HepG2 (cell line): Measurements from ENCODE around the gene LPIN3. TPM values are rescaled to one million over a fixed set of nuclear protein-coding genes. Genes with fewer than 3 reads are reported as not detected.

Experiments
- AHDC1 ChIP-seq: sonication (generic); formaldehyde crosslinking; IDR thresholded peaks from 2 replicates; pipeline ENCODE4 v1.5.1; 2020; ENCODE audit warnings: mild to moderate bottlenecking, missing genetic modification reagents, borderline replicate concordance
- ATF7-NPFF ChIP-seq: sonication (generic); formaldehyde crosslinking; IDR thresholded peaks from 2 replicates; pipeline ENCODE4 v1.8.1; 2023; ENCODE audit warnings: mild to moderate bottlenecking, low read depth, missing genetic modification reagents, moderate library complexity
- ELK4 ChIP-seq: sonication (generic); formaldehyde crosslinking; IDR thresholded peaks from 2 replicates; pipeline ENCODE4 v1.9.0; 2021; ENCODE audit warnings: missing genetic modification reagents, borderline replicate concordance
- FOXO1 ChIP-seq: sonication (generic); formaldehyde crosslinking; IDR thresholded peaks from 2 replicates; pipeline ENCODE4 v1.4.0; 2020; ENCODE audit warnings: missing genetic modification reagents
- FOXP1 ChIP-seq, 2 experiments: fragments of 450-650 bp in 1 of 2; IDR thresholded peaks; 2 replicates each; pipeline ENCODE4 v1.6.1; 2017 to 2018; ENCODE audit warnings: antibody characterized with exemption in 1 of 2
- GABPA ChIP-seq, 2 experiments: IDR thresholded peaks; 2 replicates each; pipeline ENCODE4 v1.6.1; 2011 to 2016; ENCODE audit warnings: low read depth in 2 of 2, low read length in 1 of 2, missing biosample characterization in 1 of 2, missing genetic modification characterization in 1 of 2
- GATA4 ChIP-seq: sonication (generic); IDR thresholded peaks from 2 replicates; pipeline ENCODE4 v1.6.1; 2016; ENCODE audit warnings: antibody characterized with exemption, low read depth, borderline replicate concordance
- GPN1 ChIP-seq: sonication (generic); formaldehyde crosslinking; IDR thresholded peaks from 2 replicates; pipeline ENCODE4 v1.5.1; 2020; ENCODE audit warnings: missing genetic modification reagents, borderline replicate concordance
- GTF3A ChIP-seq: sonication (generic); formaldehyde crosslinking; conservative IDR thresholded peaks from 2 replicates; pipeline ENCODE4 v1.4.0; 2020; ENCODE audit warnings: mild to moderate bottlenecking, missing genetic modification reagents
- GZF1 ChIP-seq: sonication (generic); formaldehyde crosslinking; IDR thresholded peaks from 2 replicates; pipeline ENCODE4 v1.5.1; 2020; ENCODE audit warnings: mild to moderate bottlenecking, missing genetic modification reagents
- MAFG ChIP-seq: sonication (generic); formaldehyde crosslinking; IDR thresholded peaks from 2 replicates; pipeline ENCODE4 v1.5.1; 2020; ENCODE audit warnings: mild to moderate bottlenecking, missing genetic modification reagents
- NFE2 ChIP-seq: sonication (generic); formaldehyde crosslinking; IDR thresholded peaks from 2 replicates; pipeline ENCODE4 v1.4.0; 2020; ENCODE audit warnings: missing genetic modification reagents
- RELA ChIP-seq: sonication (generic); formaldehyde crosslinking; IDR thresholded peaks from 2 replicates; pipeline ENCODE4 v1.4.0; 2020; ENCODE audit warnings: missing genetic modification reagents
- SOX5 ChIP-seq: IDR thresholded peaks from 2 replicates; pipeline ENCODE4 v1.6.1; 2016; ENCODE audit warnings: borderline replicate concordance
- ZFP1 ChIP-seq: IDR thresholded peaks from 2 replicates; pipeline ENCODE4 v1.6.1; 2016
- ZFP36L1 ChIP-seq: sonication (generic); formaldehyde crosslinking; IDR thresholded peaks from 2 replicates; pipeline ENCODE4 v1.8.0; 2022; ENCODE audit warnings: mild to moderate bottlenecking, missing genetic modification reagents, moderate library complexity
- ZNF143 ChIP-seq: sonication (generic); formaldehyde crosslinking; IDR thresholded peaks from 2 replicates; pipeline ENCODE4 v1.4.0; 2020; ENCODE audit warnings: missing genetic modification reagents
- ZNF563 ChIP-seq: sonication (generic); formaldehyde crosslinking; IDR thresholded peaks from 2 replicates; pipeline ENCODE4 v1.8.0; 2022; ENCODE audit warnings: mild to moderate bottlenecking, moderate library complexity, missing genetic modification reagents
- ZNF567 ChIP-seq: sonication (generic); formaldehyde crosslinking; IDR thresholded peaks from 2 replicates; pipeline ENCODE4 v1.8.1; 2023; ENCODE audit warnings: mild to moderate bottlenecking, missing genetic modification reagents, borderline replicate concordance
- ZNF580 ChIP-seq: IDR thresholded peaks from 2 replicates; pipeline ENCODE4 v1.6.1; 2016; ENCODE audit warnings: low read depth, borderline replicate concordance
- ZNF605 ChIP-seq: sonication (generic); formaldehyde crosslinking; IDR thresholded peaks from 2 replicates; pipeline ENCODE4 v1.8.0; 2022; ENCODE audit warnings: mild to moderate bottlenecking, missing genetic modification reagents
- ZNF788 ChIP-seq: sonication (generic); formaldehyde crosslinking; IDR thresholded peaks from 2 replicates; pipeline ENCODE4 v1.5.0; 2020; ENCODE audit warnings: mild to moderate bottlenecking, missing genetic modification reagents, borderline replicate concordance
- ZSCAN30 ChIP-seq: sonication (generic); formaldehyde crosslinking; IDR thresholded peaks from 2 replicates; pipeline ENCODE4 v1.5.0; 2020; ENCODE audit warnings: mild to moderate bottlenecking, missing genetic modification reagents
- polyA plus RNA-seq, 8 experiments: library from polyadenylated mRNA; depleted of rRNA in 3 of 8; stranded (reverse) in 7 of 8; unstranded in 1 of 8; fragments of >200 nt; fragmentation: Illumina TruSeq in 4 of 8; extraction: Trizol in 4 of 8; gene quantifications; 2 replicates each; pipeline versions ENCODE4 v1.2.1 to v1.2.3, GENCODE V29; 2011 to 2016; ENCODE audit warnings: low read depth in 4 of 8, missing spikeins in 1 of 8, mixed read lengths in 1 of 8; ENCODE audit not compliant: insufficient read depth in 1 of 8
- total RNA-seq, 5 experiments: library from RNA; depleted of rRNA; stranded (reverse); fragments of >200 nt; fragmentation: Illumina TruSeq; extraction: Trizol; gene quantifications; 2 replicates each; pipeline ENCODE4 v1.2.3, GENCODE V29; 2016; ENCODE audit warnings: low read depth in 1 of 5

LPIN3 gene
- total and polyA plus RNA-seq, 2 of the 13 experiments (the other 11 are each of a cell fraction or from before 2014, with no cell fraction given) = 14.2 to 28.6 TPM

- TF ChIP-seq GZF1 (peak; percentile 64; the same call in 1 of the 2 replicates), GPN1 (CRISPR knock-in tag) (peak; percentile 81; the same call in 1 of the 2 replicates), ZNF143 (peak; percentile 34; the same call in 1 of the 2 replicates), MAFG (CRISPR knock-in tag) (no peak), ZFP36L1 (no peak; the same call in 1 of the 2 replicates), FOXO1 (CRISPR knock-in tag) (peak; percentile 55), ZNF580 (CRISPR knock-in tag) (no peak), SOX5 (CRISPR knock-in tag) (no peak), AHDC1 (CRISPR knock-in tag) (0 out of 2 replicates have a peak, but pooled peaks have one; percentile 34), ZNF788 (CRISPR knock-in tag) (peak; percentile 64), ZFP1 (CRISPR knock-in tag) (no peak), NFE2 (CRISPR knock-in tag) (no peak), ELK4 (CRISPR knock-in tag) (no peak), ZSCAN30 (CRISPR knock-in tag) (0 out of 2 replicates have a peak, but pooled peaks have one; percentile 53), GTF3A (no peak), ZNF563 (CRISPR knock-in tag) (peak; percentile 87), GATA4 (no peak), FOXP1 (IDR thresholded peaks at IDR 0.05) (no peak), FOXP1 (CRISPR knock-in tag; IDR thresholded peaks at IDR 0.05) (no peak), RELA (CRISPR knock-in tag) (no peak), GABPA (IDR thresholded peaks at IDR 0.05; ENCODE audit: low read depth, low read length) (no peak), GABPA (CRISPR knock-in tag; IDR thresholded peaks at IDR 0.05; ENCODE audit: low read depth) (no peak), ZNF605 (CRISPR knock-in tag) (no peak; the same call in 1 of the 2 replicates), ZNF567 (CRISPR knock-in tag) (no peak), ATF7-NPFF (CRISPR knock-in tag) (peak; percentile 35; the same call in 1 of the 2 replicates)
These were observed 23.7 kb upstream of the LPIN3 start (continued) for GRCh38 chr20:41316602-41317545.
